HG03064 (cell line): ENCODE results near the gene IL1RAPL1.

Experiments used
- ATAC-seq: cut with Tn5 transposase; IDR thresholded peaks from one replicate; pipeline ENCODE4 v1.9.1; 2021; ENCODE audit warnings: low read depth; ENCODE audit not compliant: unreplicated experiment

The IL1RAPL1 gene

GRCh38 chrX:28922106-28922505 lies 334.9 kb downstream of the IL1RAPL1 start:
- no peak for ATAC-seq

- no peak for ATAC-seq
These were observed 359.6 kb downstream of the IL1RAPL1 start for GRCh38 chrX:28946846-28947245.

- no peak for ATAC-seq
These were observed 372.8 kb downstream of the IL1RAPL1 start for GRCh38 chrX:28960063-28960462.

- no peak for ATAC-seq
These were observed 379.1 kb downstream of the IL1RAPL1 start for GRCh38 chrX:28966331-28966730.

- ATAC-seq, result no peak
These were observed 381.9 kb downstream of the IL1RAPL1 start for GRCh38 chrX:28969126-28969525.

GRCh38 chrX:28979877-28980276 lies 392.6 kb downstream of the IL1RAPL1 start:
- no peak for ATAC-seq

GRCh38 chrX:28981952-28982351 lies 394.7 kb downstream of the IL1RAPL1 start:
- no peak for ATAC-seq

GRCh38 chrX:28988246-28988645 lies 401.0 kb downstream of the IL1RAPL1 start:
- no peak for ATAC-seq

- no peak for ATAC-seq
These were observed 410.6 kb downstream of the IL1RAPL1 start for GRCh38 chrX:28997706-28998463.

- ATAC-seq, result no peak
These were observed 411.4 kb downstream of the IL1RAPL1 start for GRCh38 chrX:28998609-28999135.

- no peak for ATAC-seq
These were observed 425.6 kb downstream of the IL1RAPL1 start for GRCh38 chrX:29012867-29013266.

- no peak for ATAC-seq
These were observed 436.0 kb downstream of the IL1RAPL1 start for GRCh38 chrX:29023207-29023606.

GRCh38 chrX:29024871-29025270 lies 437.6 kb downstream of the IL1RAPL1 start:
- ATAC-seq, result no peak

GRCh38 chrX:29039501-29039900 lies 452.3 kb downstream of the IL1RAPL1 start:
- no peak for ATAC-seq

- no peak for ATAC-seq
These were observed 452.9 kb downstream of the IL1RAPL1 start for GRCh38 chrX:29040160-29040559.

- ATAC-seq, result no peak
These were observed 455.1 kb downstream of the IL1RAPL1 start for GRCh38 chrX:29042341-29042740.

GRCh38 chrX:29043746-29044145 lies 456.5 kb downstream of the IL1RAPL1 start:
- no peak for ATAC-seq

- no peak for ATAC-seq
These were observed 457.4 kb downstream of the IL1RAPL1 start for GRCh38 chrX:29044423-29045184.

GRCh38 chrX:29065477-29065876 lies 478.2 kb downstream of the IL1RAPL1 start:
- ATAC-seq, result no peak

- no peak for ATAC-seq
These were observed 479.3 kb downstream of the IL1RAPL1 start for GRCh38 chrX:29066516-29066915.

- no peak for ATAC-seq
These were observed 480.1 kb downstream of the IL1RAPL1 start for GRCh38 chrX:29067351-29067750.
